Adrenal gland (tissue), 5 donors: ENCODE results near the gene SYCE3.

ENCODE experiments used
- CTCF ChIP-seq, 6 experiments: fragments of 450-650 bp in 4 of 6; fragments of 200-600 bp in 2 of 6; sonication (generic) in 1 of 6; IDR thresholded peaks; 1 replicate in 5 of 6; 2 replicates in 1 of 6; pipeline versions ENCODE4 v1.5.1 to v1.8.0; 2016 to 2021; ENCODE audit warnings: antibody characterized with exemption in 6 of 6, mild to moderate bottlenecking in 2 of 6, moderate library complexity in 1 of 6
- POLR2A ChIP-seq, 2 donors: fragments of 450-650 bp; IDR thresholded peaks; one replicate each; pipeline ENCODE4 v1.6.1; 2017; ENCODE audit warnings: antibody characterized with exemption in 2 of 2, mild to moderate bottlenecking in 2 of 2, moderate library complexity in 1 of 2
- donor health status: DM: no; HTN: no; CAD: no.

DNA sequence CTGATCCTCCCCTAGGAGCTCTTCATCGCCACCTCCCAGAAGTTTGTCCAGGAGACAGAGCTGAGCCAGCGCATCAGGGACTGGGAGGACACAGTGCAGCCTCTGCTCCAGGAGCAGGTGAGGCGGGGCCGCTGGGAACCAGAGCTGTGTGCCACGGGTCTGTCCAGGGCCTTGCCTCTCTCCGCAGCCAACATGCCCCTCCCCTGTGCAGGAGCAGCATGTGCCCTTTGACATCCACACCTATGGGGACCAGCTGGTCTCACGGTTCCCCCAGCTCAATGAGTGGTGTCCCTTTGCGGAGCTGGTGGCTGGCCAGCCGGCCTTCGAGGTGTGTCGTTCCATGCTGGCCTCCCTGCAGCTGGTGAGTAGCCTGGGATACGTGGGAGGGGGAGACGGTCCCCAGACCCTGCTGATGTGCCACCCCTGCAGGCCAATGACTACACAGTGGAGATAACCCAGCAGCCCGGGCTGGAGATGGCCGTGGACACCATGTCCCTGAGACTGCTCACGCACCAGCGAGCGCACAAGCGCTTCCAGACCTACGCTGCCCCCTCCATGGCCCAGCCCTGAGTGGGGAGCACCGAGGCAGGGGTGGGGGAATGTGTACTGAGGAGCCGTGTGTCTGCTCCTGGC, 39.8 kb downstream of the SYCE3 start:
- TF ChIP-seq CTCF (IDR thresholded peaks at IDR 0.05) (no peak), POLR2A (IDR thresholded peaks at IDR 0.05) (no peak)
